ENCODE data around the gene SMAD9.

SMAD9 gene

DNA sequence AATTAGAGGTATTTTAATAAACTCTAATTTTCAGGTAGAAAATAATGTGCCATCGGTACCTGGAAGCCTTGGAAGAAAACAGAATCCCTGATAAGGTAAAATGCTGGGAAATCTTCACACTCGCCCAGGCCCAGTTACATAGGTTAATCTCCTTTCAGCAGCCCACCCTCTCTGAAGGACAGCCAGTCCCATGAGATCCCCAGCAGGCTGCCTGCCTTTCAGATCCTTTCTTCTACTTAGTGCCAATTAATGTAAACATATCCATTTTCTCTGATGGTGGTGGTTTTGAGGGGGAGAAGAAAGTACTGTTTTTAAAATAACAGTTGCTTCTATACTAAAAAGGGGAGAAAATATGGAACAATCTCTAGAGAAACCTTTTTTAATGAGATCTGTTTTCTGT, 12.2 kb downstream of the SMAD9 start:
- Mint-ChIP-seq H3K4me1 (peaks cover 22% of the 10 kb centered on the region), H3K27me3 (ENCODE audit: low read depth, poor library complexity) (peaks cover 3% of the 10 kb centered on the region), H3K36me3 (ENCODE audit: low read depth) (peaks cover 11% of the 10 kb centered on the region), H3K9me3 (no peaks in the 10 kb centered on the region), H3K4me3 (no peak overlapping the region), H3K27ac (no peak overlapping the region)
- no peak for DNase-seq
- TF ChIP-seq, protein P1, sequence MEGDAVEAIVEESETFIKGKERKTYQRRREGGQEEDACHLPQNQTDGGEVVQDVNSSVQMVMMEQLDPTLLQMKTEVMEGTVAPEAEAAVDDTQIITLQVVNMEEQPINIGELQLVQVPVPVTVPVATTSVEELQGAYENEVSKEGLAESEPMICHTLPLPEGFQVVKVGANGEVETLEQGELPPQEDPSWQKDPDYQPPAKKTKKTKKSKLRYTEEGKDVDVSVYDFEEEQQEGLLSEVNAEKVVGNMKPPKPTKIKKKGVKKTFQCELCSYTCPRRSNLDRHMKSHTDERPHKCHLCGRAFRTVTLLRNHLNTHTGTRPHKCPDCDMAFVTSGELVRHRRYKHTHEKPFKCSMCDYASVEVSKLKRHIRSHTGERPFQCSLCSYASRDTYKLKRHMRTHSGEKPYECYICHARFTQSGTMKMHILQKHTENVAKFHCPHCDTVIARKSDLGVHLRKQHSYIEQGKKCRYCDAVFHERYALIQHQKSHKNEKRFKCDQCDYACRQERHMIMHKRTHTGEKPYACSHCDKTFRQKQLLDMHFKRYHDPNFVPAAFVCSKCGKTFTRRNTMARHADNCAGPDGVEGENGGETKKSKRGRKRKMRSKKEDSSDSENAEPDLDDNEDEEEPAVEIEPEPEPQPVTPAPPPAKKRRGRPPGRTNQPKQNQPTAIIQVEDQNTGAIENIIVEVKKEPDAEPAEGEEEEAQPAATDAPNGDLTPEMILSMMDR (IDR thresholded peaks at IDR 0.05) = no peak

DNA sequence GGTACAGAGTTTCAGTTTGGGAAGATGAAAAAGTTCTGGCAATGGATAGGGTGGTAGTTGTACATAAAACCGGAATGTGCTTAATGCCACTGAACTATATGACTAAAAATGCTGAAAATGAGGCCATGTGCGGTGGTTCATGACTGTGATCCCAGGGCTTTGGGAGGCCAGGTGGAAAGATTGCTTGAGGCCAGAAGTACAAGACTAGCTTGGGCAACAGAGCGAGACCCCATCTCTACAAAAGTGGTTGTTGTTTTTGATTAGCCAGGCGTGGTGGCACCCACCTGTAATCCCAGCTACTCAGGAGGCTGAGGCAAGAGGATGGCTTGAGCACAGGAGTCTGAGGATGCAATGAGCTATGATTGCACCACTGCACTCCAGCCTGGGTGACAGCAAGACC, 12.8 kb downstream of the SMAD9 start:
- no peak for DNase-seq
- H3K4me3 Mint-ChIP-seq = no peak overlapping the region
- peaks cover 22% of the 10 kb centered on the region for H3K4me1 Mint-ChIP-seq
- peaks cover 3% of the 10 kb centered on the region for H3K27me3 Mint-ChIP-seq (ENCODE audit: low read depth, poor library complexity)
- no peak overlapping the region for H3K27ac Mint-ChIP-seq
- H3K36me3 Mint-ChIP-seq (ENCODE audit: low read depth) = peaks cover 11% of the 10 kb centered on the region
- H3K9me3 Mint-ChIP-seq = no peaks in the 10 kb centered on the region
- TF ChIP-seq, protein P1 (IDR thresholded peaks at IDR 0.05) = no peak

DNA sequence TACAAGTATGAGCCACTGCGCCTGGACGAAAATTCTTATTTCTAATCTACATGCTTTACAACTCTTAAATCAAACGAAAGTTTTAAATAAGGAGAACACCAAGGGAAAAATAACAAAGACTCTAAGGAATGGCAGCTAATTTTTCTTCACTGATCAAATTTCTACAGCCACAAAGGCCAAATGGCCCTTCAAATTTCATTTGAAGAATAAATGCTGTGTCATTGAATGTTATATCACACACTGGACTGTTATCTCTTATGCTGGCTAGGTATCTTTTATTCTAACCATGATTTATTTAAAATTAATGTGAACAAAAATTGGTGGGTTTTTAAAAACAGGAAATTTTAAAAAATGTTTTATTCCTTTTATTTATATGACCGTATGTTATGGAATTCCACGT, 14.1 kb downstream of the SMAD9 start:
- TF ChIP-seq, protein P1 (IDR thresholded peaks at IDR 0.05) = no peak
- Mint-ChIP-seq H3K36me3 (ENCODE audit: low read depth) (peaks cover 19% of the 10 kb centered on the region), H3K4me3 (no peak overlapping the region), H3K27me3 (ENCODE audit: low read depth, poor library complexity) (peaks cover 7% of the 10 kb centered on the region), H3K4me1 (peaks cover 22% of the 10 kb centered on the region), H3K9me3 (peaks cover 4% of the 10 kb centered on the region), H3K27ac (no peak overlapping the region)
- DNase-seq = no peak

DNA sequence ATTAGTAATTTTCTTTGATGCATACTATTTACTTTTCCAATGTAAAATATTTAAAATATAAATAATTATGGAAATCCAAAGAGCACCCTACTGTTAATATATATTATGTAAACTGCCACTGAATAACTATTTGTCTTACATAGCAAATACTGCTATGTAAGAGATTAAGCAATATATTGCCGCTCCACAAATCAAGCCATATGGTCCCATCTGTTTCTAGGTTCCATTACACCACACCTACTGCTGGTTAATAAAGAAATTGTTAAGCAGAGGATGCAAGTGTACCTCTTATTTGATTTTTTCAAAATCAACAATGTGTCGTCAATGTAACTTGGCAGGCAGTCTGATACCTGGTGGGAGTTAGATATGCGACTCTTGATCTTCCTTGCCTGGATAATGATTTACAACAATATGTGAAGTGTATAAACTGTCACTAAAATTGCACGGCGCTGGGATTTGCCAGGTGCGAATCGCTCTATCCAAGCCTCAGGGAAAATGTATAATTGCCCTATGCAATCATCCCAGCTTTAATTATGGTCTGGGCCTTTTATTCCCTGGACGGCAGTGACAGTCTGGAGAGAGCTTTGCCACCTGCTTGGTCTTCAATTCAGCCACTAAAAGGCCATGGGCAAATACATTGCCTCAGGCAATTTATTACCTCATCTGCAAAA, 16.0 kb downstream of the SMAD9 start:
- Mint-ChIP-seq H3K9me3 (peaks cover 16% of the 10 kb centered on the region), H3K27me3 (ENCODE audit: low read depth, poor library complexity) (peaks cover 7% of the 10 kb centered on the region), H3K36me3 (ENCODE audit: low read depth) (peaks cover 23% of the 10 kb centered on the region), H3K27ac (no peak overlapping the region), H3K4me1 (peaks cover 18% of the 10 kb centered on the region), H3K4me3 (no peak overlapping the region)
- TF ChIP-seq, protein P1 (IDR thresholded peaks at IDR 0.05) = no peak
- no peak for DNase-seq

DNA sequence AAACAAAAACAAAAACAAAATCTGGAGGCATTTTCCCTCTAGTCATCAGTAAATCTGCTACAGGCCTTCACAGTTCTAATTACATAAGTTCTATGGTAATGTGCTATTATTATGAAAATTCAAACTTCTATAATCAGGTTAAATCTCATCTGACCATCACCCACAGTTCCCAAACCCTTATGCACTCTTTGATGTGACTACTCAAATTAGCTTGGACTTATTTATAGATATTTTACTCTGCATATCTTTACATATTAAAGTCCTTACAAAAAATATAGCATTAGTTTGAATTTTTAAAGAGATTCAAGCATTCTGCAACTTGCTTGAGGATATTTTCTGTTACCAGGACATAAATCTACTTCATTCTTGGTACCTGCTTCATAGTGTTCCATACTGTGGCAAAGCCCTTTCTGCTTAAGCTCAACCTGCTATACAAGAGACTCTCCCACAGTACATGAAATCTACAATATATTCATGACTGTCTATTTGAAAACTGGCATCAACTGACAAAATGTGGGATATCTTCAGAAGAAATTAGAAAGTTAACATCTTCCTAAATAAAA, 22.9 kb downstream of the SMAD9 start:
- Mint-ChIP-seq H3K9me3 (peaks cover 24% of the 10 kb centered on the region), H3K27me3 (ENCODE audit: low read depth, poor library complexity) (peaks cover 3% of the 10 kb centered on the region), H3K27ac (no peak overlapping the region), H3K36me3 (ENCODE audit: low read depth) (peaks cover 26% of the 10 kb centered on the region), H3K4me1 (peaks cover 9% of the 10 kb centered on the region), H3K4me3 (no peak overlapping the region)
- DNase-seq = no peak
- TF ChIP-seq, protein P1 (IDR thresholded peaks at IDR 0.05) = no peak

DNA sequence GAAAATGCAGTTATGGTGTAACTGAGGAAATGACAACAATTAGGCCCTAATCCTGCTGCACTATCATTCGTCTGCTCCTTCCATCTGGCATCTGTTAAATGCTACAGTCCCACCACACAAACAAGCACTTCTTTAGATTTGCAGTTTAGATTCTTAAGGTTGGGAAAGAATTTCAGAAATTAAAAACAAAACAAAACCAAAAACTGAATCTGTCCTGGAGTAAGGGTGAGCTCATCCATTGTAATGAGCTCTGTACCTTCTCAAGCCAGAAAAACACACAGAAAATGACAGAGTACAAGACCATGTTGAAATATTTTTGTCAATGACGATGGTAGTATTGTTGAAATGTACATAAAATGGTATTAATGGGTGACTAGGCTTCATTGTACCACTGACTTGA, 28.3 kb downstream of the SMAD9 start:
- H3K27ac Mint-ChIP-seq = no peak overlapping the region
- H3K4me3 Mint-ChIP-seq = no peak overlapping the region
- peaks cover 16% of the 10 kb centered on the region for H3K4me1 Mint-ChIP-seq
- no peaks in the 10 kb centered on the region for H3K27me3 Mint-ChIP-seq (ENCODE audit: low read depth, poor library complexity)
- no peaks in the 10 kb centered on the region for H3K9me3 Mint-ChIP-seq
- DNase-seq = no peak
- TF ChIP-seq, protein P1 (IDR thresholded peaks at IDR 0.05) = no peak
- peaks cover 11% of the 10 kb centered on the region for H3K36me3 Mint-ChIP-seq (ENCODE audit: low read depth)

All from nephron progenitor cell (in vitro differentiated cells).